MM.1S (cell line): ENCODE measurements around the gene ACAP1.

ENCODE experiments used
- DNase-seq: peaks from one replicate; pipeline ENCODE4 v3.0.0-alpha.2; 2015
- H2AFZ ChIP-seq: fragments of 300-600 bp; sonication (generic); 2 replicates; pipeline ENCODE4 v1.6.0; 2016; ENCODE audit warnings: antibody characterized with exemption, low read length
- H3F3A ChIP-seq: fragments of 300-600 bp; sonication (generic); 2 replicates; pipeline ENCODE4 v1.6.1; 2016; ENCODE audit warnings: mild to moderate bottlenecking, antibody characterized with exemption, low read length, moderate library complexity, mixed read lengths; ENCODE audit not compliant: insufficient read depth
- H3K27ac ChIP-seq: fragments of 300-600 bp; sonication (generic); 2 replicates; pipeline ENCODE4 v1.5.1; 2016; ENCODE audit warnings: mild to moderate bottlenecking, low read length
- H3K27me3 ChIP-seq: fragments of 300-600 bp; sonication (generic); replicated peaks from 2 replicates; pipeline ENCODE4 v1.6.0; 2016; ENCODE audit warnings: low read length; ENCODE audit not compliant: insufficient read depth
- H3K36me3 ChIP-seq: fragments of 300-600 bp; sonication (generic); replicated peaks from 2 replicates; pipeline ENCODE4 v1.6.1; 2016; ENCODE audit warnings: mild to moderate bottlenecking, low read length, mixed read lengths; ENCODE audit not compliant: insufficient read depth
- H3K4me1 ChIP-seq: fragments of 300-600 bp; sonication (generic); 2 replicates; pipeline ENCODE4 v1.6.1; 2016; ENCODE audit warnings: low read length, mixed read lengths
- H3K4me2 ChIP-seq: fragments of 300-600 bp; sonication (generic); 2 replicates; pipeline ENCODE4 v1.6.0; 2016; ENCODE audit warnings: low read depth, low read length
- H3K4me3 ChIP-seq: fragments of 300-600 bp; sonication (generic); 2 replicates; pipeline ENCODE4 v1.5.1; 2016; ENCODE audit warnings: low read length, mixed read lengths
- H3K79me2 ChIP-seq: fragments of 300-600 bp; sonication (generic); 2 replicates; pipeline ENCODE4 v1.6.1; 2016; ENCODE audit warnings: mixed run types, low read length, mixed read lengths
- H3K9ac ChIP-seq: fragments of 300-600 bp; sonication (generic); 2 replicates; pipeline ENCODE4 v1.6.1; 2016; ENCODE audit warnings: low read length, mixed read lengths
- H3K9me2 ChIP-seq: fragments of 300-600 bp; sonication (generic); replicated peaks from 2 replicates; pipeline ENCODE4 v1.6.1; 2016; ENCODE audit warnings: mild to moderate bottlenecking, low read length, mixed read lengths; ENCODE audit not compliant: insufficient read depth
- H3K9me3 ChIP-seq: fragments of 300-600 bp; sonication (generic); replicated peaks from 2 replicates; pipeline ENCODE4 v1.6.1; 2016; ENCODE audit warnings: mild to moderate bottlenecking, low read length, mixed read lengths; ENCODE audit not compliant: insufficient read depth
- H4K20me1 ChIP-seq: fragments of 300-600 bp; sonication (generic); 2 replicates; pipeline ENCODE4 v1.6.1; 2016; ENCODE audit warnings: mild to moderate bottlenecking, low read length, moderate library complexity, mixed read lengths; ENCODE audit not compliant: insufficient read depth
- EZH2 ChIP-seq: fragments of 300-600 bp; sonication (generic); optimal IDR thresholded peaks from 2 replicates; pipeline ENCODE3; 2017; ENCODE audit warnings: low read depth, mild to moderate bottlenecking, antibody characterized with exemption, low read length, mixed read lengths
- EZH2phosphoT487 ChIP-seq: fragments of 300-600 bp; sonication (generic); IDR thresholded peaks from 2 replicates; pipeline ENCODE4 v1.6.1; 2018; ENCODE audit warnings: antibody characterized with exemption, low read length
- TF ChIP-seq, protein P1 (sequence below): fragments of 300-600 bp; sonication (generic); IDR thresholded peaks from 2 replicates; pipeline ENCODE4 v1.5.1; 2016; ENCODE audit warnings: antibody characterized with exemption, low read length, mixed read lengths

Gene ACAP1

DNA sequence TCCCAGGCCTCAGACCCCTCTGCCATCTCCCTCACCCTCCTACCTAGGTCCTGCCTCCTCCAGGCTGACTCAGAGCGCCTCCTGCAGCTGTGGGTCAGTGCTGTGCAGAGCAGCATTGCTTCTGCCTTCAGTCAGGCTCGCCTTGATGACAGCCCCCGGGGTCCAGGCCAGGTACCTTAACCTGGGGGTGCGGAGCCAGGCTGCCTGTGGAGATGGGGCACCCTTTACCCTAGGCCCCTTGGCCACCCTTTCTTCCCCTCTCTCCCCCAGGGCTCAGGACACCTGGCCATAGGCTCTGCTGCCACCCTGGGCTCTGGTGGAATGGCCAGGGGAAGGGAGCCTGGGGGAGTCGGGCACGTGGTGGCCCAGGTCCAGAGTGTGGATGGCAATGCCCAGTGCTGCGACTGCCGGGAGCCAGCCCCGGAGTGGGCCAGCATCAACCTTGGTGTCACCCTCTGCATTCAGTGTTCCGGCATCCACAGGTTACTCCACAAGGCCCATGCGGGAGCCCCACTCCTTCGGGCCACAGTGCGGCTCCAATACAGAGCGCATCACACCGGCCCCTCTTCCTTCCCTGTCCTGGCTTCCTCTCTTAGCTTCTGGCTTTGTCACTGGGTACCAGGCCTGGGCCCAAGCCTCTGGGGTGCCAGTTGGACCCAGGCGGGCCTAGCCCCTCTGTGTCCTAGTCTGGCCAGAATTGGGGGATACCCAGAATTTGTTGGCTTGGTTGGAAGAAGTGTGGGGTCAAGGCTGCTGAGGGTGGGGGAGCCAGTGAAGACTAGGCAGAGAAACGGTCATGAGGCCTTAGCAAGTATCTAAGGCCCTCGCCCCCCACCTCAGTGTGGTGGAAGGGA, 10.7 kb downstream of the ACAP1 start:
- Histone ChIP-seq H3K27me3 (no peaks in the 10 kb centered on the region), H3K9me2 (no peaks in the 10 kb centered on the region), H3K27ac (no peak overlapping the region), H3K9me3 (no peaks in the 10 kb centered on the region), H3F3A (0 out of 2 replicates have a peak, but pooled peaks cover 6% of the 10 kb centered on the region), H3K9ac (no peak overlapping the region), H3K4me1 (peaks cover 5% of the 10 kb centered on the region; the same call in 1 of the 2 replicates), H3K4me2 (no peak overlapping the region), H2AFZ (no peak overlapping the region), H3K4me3 (no peak overlapping the region), H4K20me1 (no peaks in the 10 kb centered on the region), H3K36me3 (no peaks in the 10 kb centered on the region), H3K79me2 (no peaks in the 10 kb centered on the region)
- no peak for DNase-seq
- TF ChIP-seq EZH2phosphoT487 (no peak), EZH2 (no peak)
- TF ChIP-seq, protein P1, sequence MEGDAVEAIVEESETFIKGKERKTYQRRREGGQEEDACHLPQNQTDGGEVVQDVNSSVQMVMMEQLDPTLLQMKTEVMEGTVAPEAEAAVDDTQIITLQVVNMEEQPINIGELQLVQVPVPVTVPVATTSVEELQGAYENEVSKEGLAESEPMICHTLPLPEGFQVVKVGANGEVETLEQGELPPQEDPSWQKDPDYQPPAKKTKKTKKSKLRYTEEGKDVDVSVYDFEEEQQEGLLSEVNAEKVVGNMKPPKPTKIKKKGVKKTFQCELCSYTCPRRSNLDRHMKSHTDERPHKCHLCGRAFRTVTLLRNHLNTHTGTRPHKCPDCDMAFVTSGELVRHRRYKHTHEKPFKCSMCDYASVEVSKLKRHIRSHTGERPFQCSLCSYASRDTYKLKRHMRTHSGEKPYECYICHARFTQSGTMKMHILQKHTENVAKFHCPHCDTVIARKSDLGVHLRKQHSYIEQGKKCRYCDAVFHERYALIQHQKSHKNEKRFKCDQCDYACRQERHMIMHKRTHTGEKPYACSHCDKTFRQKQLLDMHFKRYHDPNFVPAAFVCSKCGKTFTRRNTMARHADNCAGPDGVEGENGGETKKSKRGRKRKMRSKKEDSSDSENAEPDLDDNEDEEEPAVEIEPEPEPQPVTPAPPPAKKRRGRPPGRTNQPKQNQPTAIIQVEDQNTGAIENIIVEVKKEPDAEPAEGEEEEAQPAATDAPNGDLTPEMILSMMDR, result no peak

DNA sequence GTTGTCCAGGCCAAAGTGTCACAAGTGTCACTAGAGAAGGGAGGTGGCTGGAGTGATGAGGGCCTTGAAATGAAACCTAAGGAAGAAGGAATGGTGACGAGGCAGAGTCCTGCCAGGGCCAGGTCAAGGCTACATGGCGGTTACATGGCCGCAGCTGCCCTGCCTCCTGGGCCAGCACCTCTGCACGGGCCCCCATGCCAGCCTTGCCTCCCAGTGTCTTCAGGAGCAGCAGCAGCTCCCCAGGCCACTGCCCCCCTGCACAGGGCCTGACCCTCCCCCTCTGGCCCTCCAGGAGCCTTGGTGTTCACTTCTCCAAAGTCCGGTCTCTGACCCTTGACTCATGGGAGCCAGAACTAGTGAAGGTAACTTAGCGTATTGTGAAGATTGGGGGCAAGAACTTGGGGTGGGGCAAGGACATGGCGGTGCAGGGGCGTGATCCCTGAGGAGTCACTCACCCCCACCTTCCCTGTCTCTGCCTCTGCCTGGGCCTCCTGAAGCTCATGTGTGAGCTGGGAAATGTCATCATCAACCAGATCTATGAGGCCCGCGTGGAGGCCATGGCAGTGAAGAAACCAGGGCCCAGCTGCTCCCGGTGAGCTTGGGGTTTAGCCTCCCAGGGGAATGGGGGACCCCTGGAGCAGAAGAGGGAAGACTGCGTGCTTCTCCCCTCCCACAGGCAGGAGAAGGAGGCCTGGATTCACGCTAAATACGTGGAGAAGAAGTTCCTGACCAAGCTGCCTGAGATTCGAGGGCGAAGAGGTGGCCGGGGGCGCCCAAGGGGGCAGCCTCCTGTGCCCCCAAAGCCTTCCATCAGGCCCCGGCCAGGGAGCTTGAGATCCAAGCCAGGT, 11.5 kb downstream of the ACAP1 start:
- Histone ChIP-seq H3F3A (0 out of 2 replicates have a peak, but pooled peaks cover 6% of the 10 kb centered on the region), H3K4me1 (peaks cover 5% of the 10 kb centered on the region; the same call in 1 of the 2 replicates), H3K79me2 (no peaks in the 10 kb centered on the region), H3K9me2 (no peaks in the 10 kb centered on the region), H4K20me1 (no peaks in the 10 kb centered on the region), H2AFZ (no peak overlapping the region), H3K27ac (no peak overlapping the region), H3K4me3 (no peak overlapping the region), H3K27me3 (no peaks in the 10 kb centered on the region), H3K36me3 (no peaks in the 10 kb centered on the region), H3K4me2 (no peak overlapping the region), H3K9me3 (no peaks in the 10 kb centered on the region), H3K9ac (no peak overlapping the region)
- DNase-seq, result no peak
- TF ChIP-seq EZH2 (no peak), EZH2phosphoT487 (no peak)
- TF ChIP-seq, protein P1, result no peak

GRCh38 chr17:7348478-7349242, 12.3 kb downstream of the ACAP1 start:
- Histone ChIP-seq H3K4me1 (peaks cover 5% of the 10 kb centered on the region; the same call in 1 of the 2 replicates), H3K9ac (no peak overlapping the region), H3K27ac (no peak overlapping the region), H3K4me3 (no peak overlapping the region), H3K36me3 (no peaks in the 10 kb centered on the region), H3K4me2 (no peak overlapping the region), H2AFZ (no peak overlapping the region), H3K9me2 (no peaks in the 10 kb centered on the region), H4K20me1 (no peaks in the 10 kb centered on the region), H3F3A (0 out of 2 replicates have a peak, but pooled peaks cover 6% of the 10 kb centered on the region), H3K79me2 (no peaks in the 10 kb centered on the region), H3K9me3 (no peaks in the 10 kb centered on the region), H3K27me3 (no peaks in the 10 kb centered on the region)
- TF ChIP-seq, protein P1, result no peak
- TF ChIP-seq EZH2phosphoT487 (no peak), EZH2 (no peak)
- DNase-seq, result no peak
